SW480 (cell line): ENCODE results near the gene EFNA5.
A peak's percentile ranks its signal among the peaks of the same experiment; 100 is the strongest.
"Not testable (repeated sequence)": the region's sequence is repeated elsewhere in the genome, so short reads cannot be mapped to it uniquely, and the experiment has no call there.

Experiments
- DNase-seq: peaks from one replicate; pipeline ENCODE4 v3.0.0-alpha.2; 2016; ENCODE audit warnings: low spot score

The EFNA5 gene

GRCh38 chr5:107457881-107458280 lies 212.9 kb downstream of the EFNA5 start:
- no peak for DNase-seq

DNA sequence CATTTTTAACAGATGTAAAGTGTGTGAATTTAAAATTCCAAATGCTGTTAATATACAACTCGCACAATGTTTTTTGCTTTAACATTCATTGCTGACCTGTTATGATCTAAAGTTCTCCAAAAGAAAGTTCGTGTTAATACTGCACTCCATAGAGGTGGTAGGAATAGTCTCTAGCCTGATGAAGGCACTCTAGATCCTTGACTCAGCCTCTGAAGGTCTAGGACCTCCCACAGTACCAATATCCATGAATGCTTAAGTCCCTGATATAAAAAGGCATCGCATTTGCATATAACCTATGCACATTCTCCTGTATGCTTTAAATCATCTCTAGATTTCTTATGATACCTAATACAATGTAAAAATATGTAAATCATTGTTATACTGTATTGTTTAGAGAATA lies 213.6 kb downstream of the EFNA5 start:
- DNase-seq, result no peak

DNA sequence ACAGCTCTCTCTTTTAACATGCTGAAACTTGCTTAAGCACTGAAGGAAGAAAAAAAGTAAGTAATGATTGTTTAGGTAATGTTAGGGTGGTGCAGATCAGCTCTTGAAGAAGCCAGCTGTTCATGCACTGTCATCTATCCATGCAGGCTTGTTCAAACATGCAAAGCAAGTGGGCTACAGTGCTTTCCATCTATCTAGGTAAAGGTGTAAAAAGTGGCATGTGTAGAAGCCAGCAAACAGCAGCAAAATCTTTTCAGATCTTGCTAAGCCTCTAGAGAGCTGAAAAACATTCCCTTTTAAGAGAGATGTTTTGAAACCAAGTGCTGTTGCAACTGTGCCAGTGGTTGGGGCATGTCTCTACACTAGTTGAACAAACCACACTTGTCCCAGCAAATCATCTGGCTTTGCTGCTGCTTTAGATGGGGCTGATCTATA lies 214.4 kb downstream of the EFNA5 start:
- no peak for DNase-seq

GRCh38 chr5:107455111-107455544 lies 215.6 kb downstream of the EFNA5 start:
- no peak for DNase-seq

DNA sequence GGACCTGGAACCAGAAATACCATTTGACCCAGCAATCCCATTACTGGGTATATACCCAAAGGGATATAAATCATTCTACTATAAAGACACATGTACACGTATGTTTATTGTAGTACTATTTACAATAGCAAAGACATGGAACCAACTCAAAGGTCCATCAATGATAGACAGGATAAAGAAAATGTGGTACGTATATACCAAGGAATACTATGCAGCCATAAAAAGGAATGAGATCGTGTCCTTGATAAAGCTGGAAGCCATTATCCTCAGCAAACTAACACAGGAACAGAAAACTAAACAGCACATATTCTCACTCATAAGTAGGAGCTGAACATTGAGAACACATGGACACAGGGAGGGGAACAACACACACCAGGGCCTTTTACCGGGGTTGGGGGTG lies 218.9 kb downstream of the EFNA5 start:
- not testable (repeated sequence) for DNase-seq

DNA sequence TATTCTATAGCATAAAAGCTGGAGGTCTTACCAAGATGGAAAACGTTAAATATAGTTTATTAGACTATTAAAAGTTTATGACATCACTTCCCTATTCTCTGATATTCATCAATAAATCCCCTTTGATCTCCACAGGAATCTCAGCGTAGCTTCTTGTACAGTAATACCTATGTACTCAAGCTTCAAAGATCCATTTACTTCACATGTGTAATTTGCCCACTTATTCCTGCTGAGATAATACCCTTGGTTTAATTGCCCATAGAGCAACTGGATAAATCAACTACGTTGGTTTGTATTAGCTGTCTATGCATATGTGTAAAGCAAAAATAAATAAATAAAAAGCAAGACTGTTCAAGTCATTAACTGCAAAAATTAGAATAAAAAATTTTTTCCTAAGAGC lies 219.7 kb downstream of the EFNA5 start:
- DNase-seq, result no peak

- no peak for DNase-seq
Measured at GRCh38 chr5:107450531-107450930, 220.2 kb downstream of the EFNA5 start.

- DNase-seq, result no peak
Measured at GRCh38 chr5:107449369-107449768, 221.4 kb downstream of the EFNA5 start.

DNA sequence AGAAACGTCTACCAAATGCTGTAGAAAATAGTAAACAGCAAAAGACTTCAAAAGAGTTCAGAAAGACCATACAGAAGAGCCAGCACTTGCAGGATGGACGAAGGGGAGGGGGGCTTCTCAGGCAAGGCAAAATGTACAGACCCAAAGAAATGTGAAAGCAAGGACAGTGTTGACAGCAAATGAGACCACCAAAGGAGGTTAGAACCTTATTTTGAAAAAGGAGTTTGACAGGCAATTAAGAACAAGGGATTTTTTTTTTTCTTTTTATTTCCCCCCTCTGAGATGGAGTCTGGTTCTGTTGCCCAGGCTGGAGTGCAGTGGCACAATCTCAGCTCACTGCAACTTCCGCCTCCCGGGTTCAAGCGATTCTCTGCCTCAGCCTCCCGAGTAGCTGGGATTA lies 223.2 kb downstream of the EFNA5 start:
- DNase-seq, result no peak

DNA sequence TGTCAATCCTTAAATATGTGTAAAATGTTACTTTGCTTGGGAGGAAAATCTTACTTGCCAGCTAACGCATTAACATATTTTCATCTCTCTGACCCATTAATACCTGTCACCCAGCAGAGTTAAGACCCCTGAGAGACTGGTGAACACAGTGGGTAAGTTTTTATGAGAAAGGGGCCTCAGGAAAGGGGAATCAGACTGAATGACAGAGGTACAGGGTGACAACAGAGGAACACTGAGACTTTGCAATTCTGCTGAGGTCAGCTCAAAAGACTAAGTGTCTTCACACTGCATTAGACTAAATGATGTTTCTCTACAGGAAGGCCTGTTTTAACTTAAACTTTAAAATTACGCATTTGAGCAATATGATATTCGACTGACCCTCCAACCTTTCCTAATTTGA lies 223.8 kb downstream of the EFNA5 start:
- no peak for DNase-seq

DNA sequence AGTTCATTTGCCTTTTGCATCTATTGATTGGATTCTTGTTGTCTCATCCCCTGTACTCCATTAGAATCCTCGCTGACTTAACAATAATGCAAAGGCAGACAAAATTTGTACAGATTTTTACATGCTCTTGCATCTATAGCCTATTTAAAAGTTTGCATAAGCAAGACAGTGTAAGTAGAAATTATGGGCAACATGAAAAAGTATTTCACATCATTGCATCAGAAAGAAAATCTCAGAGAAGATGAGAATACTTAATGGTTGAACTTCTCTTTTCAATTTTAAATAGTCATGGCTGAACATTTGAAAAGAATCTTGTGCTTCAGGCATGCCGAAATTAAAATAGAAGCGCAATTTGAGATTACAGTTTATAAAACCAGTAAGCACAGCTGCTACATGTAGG lies 226.4 kb downstream of the EFNA5 start:
- DNase-seq, result peak; percentile 18

DNA sequence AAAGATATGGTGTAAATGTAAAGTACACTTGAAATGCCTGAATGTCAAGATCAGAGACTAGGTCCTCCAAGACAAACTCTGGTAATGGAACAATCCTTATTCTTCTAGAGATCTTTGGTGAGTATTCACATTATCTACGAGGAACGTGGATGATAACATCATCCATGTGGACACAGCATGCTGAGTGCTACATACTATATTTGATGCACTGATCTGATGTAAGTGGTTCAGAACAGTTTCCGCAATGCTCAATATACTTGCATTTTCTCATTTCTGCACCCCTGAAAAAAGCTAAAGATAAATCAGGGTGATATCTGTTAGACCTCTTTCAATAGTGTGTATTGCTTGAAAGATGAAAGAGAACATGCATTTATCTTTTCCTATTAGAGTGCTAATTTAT lies 226.8 kb downstream of the EFNA5 start:
- no peak for DNase-seq

DNA sequence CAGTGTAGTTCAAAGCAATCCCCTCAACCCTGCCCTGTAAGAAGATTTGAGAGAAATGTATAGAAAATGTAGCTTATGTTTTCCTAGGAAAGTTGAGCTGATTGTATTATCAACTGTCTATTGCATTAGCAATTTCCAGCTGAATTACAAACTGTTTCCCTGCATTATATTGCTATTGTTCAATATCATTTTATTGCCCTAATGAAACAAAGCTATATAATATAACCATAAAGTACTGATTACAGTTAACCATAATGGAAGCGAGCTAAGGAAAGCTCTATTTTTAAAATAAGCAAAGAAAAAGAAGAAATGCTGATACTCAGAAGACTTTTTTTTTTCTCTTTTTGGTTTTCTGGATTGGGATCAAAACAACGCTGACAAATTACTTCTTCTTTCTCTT lies 228.3 kb downstream of the EFNA5 start:
- no peak for DNase-seq

- peak; percentile 14 for DNase-seq
Measured at GRCh38 chr5:107439832-107440231, 230.9 kb downstream of the EFNA5 start.

DNA sequence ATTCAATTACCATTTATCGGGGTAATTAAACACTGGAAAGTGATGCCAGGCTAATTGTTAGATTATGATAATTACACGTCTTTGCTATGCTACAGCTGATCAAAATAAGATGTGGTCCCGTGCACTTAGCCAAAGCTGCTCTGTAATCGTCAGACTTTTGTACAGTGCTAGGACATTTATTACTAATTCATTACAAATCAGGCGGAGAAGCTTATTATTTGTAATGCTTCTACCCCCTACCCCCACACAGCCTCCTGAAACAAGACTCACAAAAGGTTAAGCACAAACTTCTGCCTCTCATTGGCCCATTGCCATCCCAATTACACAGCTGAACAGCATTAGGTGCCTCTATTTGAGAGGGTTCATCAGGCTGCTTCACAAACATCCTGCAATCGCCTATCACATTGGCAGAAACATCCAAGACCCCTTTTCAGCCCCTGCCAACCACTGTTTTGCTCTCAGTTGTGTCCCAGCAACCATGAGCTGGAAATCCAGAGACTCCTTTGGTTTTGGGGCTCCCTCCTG lies 232.7 kb downstream of the EFNA5 start:
- DNase-seq, result no peak

DNA sequence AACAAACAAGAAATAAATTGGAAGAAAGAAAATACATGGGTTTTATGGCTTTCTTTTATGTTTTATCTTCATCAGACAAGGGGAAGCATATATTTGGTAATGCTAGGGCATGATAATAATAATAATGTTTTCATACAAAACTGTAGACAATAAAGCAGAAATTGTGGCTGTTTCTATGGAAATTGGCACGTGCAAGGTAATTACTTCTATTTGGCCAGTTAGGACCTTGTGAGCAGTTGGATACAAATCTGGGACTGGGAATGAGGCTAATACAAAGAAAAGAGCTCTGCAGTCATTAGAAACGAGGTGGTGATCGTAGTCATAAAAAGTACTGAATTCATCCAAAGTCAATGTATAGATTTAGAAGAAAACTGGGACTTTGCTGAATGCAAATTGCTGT lies 233.6 kb downstream of the EFNA5 start:
- DNase-seq, result no peak

DNA sequence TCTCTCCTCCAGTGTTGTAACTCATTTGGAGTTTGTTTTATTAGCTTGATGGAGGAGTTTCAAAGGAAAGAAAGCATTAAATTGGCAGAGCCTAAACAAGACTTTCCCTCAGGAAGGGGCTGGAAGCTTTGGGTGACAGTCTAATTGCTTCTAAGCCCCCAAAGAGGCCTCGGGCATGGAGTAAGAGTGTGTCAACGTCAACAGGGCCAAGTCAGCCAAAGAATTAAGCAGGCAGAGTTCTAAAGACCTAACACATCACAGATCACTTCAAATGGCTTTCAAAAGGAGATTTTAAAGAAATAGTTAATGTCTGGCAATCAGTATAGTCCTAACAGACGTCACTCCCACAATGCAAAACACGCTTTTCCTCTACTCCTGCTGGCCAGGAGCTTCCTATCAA lies 234.5 kb downstream of the EFNA5 start:
- DNase-seq, result no peak

DNA sequence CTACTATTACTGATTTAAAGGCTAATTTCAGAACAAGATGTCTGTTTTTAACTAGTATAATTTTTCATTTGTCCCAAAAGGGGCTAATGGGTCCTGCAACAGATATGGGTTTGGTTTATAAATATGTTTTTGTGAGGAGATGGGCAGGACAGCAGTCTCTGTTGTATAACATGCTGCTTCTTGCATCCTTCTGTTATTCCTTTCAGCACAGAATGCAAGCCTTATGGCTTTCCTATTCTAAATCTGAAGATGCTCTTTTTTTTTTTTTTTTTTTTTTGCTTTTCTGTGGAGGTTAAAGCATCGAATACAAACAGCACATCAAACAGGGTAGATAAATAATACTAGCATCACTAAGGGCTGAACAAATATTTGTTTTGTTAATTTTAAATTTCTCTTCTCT lies 235.7 kb downstream of the EFNA5 start:
- DNase-seq, result no peak

- not testable (repeated sequence) for DNase-seq
Measured at GRCh38 chr5:107433646-107434045, 237.1 kb downstream of the EFNA5 start.

DNA sequence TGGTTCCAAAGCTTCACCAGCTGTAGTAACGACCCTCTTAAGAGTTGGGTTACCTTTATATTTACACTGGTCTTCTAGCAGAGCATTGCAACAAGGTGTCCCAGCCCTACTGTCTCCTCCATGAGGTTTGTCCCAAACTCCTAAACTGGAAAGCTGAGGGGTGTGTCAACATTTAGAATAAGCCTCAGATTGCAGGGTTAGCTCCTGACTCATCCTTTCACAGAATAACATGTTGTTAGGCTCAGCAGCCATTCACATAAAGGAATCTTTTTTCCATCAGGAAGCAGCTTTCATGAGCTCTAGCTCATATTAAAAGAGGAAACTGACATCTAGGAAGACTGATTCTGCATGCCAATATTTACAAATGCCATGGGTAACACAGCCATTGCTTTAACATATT lies 238.7 kb downstream of the EFNA5 start:
- peak; percentile 51 for DNase-seq

DNA sequence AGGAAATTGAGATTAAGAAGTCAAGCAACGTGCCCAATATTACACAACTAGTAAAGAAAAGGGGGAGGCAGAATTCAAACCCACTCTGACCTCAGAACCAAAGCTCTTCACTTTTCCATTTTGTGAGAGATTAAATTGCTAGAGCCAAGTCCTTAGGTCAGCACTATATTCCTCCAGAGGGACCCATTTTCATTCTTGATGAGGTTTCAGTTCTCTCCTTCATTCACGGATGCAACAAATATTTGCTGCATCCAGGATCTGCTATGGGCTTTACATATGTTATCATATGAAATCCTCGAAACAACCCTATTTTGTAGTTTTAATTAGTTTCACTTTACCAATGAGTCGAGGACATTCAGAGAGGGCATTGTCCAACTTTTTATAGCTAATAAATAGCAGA lies 239.2 kb downstream of the EFNA5 start:
- no peak for DNase-seq

DNA sequence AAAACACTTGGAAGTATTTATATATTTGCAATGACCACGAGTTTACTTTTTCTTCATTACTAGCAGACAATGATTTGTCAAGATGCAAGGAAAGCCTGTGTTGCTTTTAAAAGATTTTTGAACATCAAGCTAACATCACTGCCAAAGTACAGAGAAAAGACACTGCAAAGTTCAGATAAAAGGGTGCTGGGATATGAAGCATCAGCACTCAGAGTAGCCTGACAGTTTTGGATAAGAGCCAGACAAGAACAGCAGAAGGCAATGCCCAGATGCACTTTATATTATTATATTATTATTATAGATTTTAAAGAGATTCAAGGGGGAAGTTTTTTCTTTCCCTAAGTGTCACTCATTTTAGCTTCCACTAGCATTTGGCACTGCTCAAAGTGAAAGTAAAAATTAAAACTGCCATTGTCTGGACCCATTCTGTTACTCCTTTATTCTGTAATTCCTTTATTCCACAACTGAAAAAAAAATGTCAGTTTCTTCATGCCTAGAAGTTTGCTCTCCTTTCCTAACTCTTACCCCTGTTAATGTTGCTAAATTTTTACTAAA lies 240.6 kb downstream of the EFNA5 start:
- DNase-seq, result no peak

DNA sequence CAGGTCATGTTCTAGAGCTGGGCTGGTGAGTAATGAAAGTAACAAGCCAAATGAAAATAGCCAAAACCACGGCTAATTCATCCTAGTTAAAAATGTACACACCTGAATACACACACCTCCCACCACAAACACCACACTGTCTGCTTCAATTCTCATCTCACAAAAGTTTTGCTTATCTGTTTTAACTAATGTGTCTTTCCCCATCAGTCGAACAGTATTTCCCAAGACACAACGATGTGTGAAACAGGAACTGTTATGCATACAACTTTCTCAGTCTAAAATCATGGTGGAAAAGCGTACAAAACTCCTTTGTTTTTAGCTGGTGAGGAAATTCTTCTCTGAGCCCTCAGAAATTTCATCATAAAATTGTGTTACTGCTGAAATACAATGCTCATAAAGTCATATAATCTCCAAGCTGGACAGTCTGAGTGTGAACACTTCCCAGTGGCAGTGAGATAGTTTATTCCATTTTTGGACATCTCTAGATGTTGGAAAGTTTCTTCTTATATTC lies 242.4 kb downstream of the EFNA5 start:
- no peak for DNase-seq

GRCh38 chr5:107426872-107427271 lies 243.9 kb downstream of the EFNA5 start:
- DNase-seq, result no peak
